Daoy (cell line): ENCODE measurements around the gene SERINC5. TPM values are rescaled to one million over a fixed set of nuclear protein-coding genes. Genes with fewer than 3 reads are reported as not detected.
A peak's percentile ranks its signal among the peaks of the same experiment; 100 is the strongest.
"Not testable (repeated sequence)": the region's sequence is repeated elsewhere in the genome, so short reads cannot be mapped to it uniquely, and the experiment has no call there.

Experiments used
- DNase-seq: peaks from one replicate; pipeline ENCODE4 v3.0.0-alpha.2; 2015; ENCODE audit warnings: low read depth
- total RNA-seq: library from RNA; depleted of rRNA; stranded (reverse); fragments of >200 nt; shearing (Covaris generic); gene quantifications from 2 replicates; pipeline ENCODE4 v1.2.3, GENCODE V29; 2014; rRNA removed

Gene SERINC5
- total RNA-seq: 3.9 and 5.7 TPM in 2 replicates

- peak; percentile 89 for DNase-seq
These were observed at the start of gene SERINC5 for GRCh38 chr5:80255811-80256712. Gene SERINC5 (minus strand): TSS chr5:80256048. CDS start chr5:80255922, 126 bp downstream.

GRCh38 chr5:80302636-80303035, 46.8 kb upstream of the SERINC5 start:
- no peak for DNase-seq

GRCh38 chr5:80301342-80301741, 45.5 kb upstream of the SERINC5 start:
- DNase-seq: not testable (repeated sequence)

GRCh38 chr5:80300796-80301195, 44.9 kb upstream of the SERINC5 start:
- not testable (repeated sequence) for DNase-seq

GRCh38 chr5:80300125-80300524, 44.3 kb upstream of the SERINC5 start:
- no peak for DNase-seq

GRCh38 chr5:80299601-80300000, 43.8 kb upstream of the SERINC5 start:
- no peak for DNase-seq

- DNase-seq: no peak
These were observed 40.3 kb upstream of the SERINC5 start for GRCh38 chr5:80296121-80296520.

- DNase-seq: no peak
These were observed 35.9 kb upstream of the SERINC5 start for GRCh38 chr5:80291761-80292160.

GRCh38 chr5:80289320-80289719, 33.5 kb upstream of the SERINC5 start:
- no peak for DNase-seq

- no peak for DNase-seq
These were observed 32.3 kb upstream of the SERINC5 start for GRCh38 chr5:80288177-80288576.

- DNase-seq: no peak
These were observed 28.9 kb upstream of the SERINC5 start for GRCh38 chr5:80284720-80285119.

- DNase-seq: no peak
These were observed 27.5 kb upstream of the SERINC5 start for GRCh38 chr5:80283360-80283759.

GRCh38 chr5:80282054-80282453, 26.2 kb upstream of the SERINC5 start:
- DNase-seq: no peak

- no peak for DNase-seq
These were observed 21.3 kb upstream of the SERINC5 start for GRCh38 chr5:80277191-80277590.

- no peak for DNase-seq
These were observed 20.3 kb upstream of the SERINC5 start for GRCh38 chr5:80276186-80276585.

- DNase-seq: no peak
These were observed 19.5 kb upstream of the SERINC5 start for GRCh38 chr5:80275347-80275746.

- peak; percentile 35 for DNase-seq
These were observed 14.7 kb upstream of the SERINC5 start for GRCh38 chr5:80270543-80270942.

- DNase-seq: no peak
These were observed 14.2 kb upstream of the SERINC5 start for GRCh38 chr5:80269991-80270438.

- no peak for DNase-seq
These were observed 13.1 kb upstream of the SERINC5 start for GRCh38 chr5:80268916-80269315.

- no peak for DNase-seq
These were observed 10.7 kb upstream of the SERINC5 start for GRCh38 chr5:80266566-80266965.

- no peak for DNase-seq
These were observed 4.6 kb upstream of the SERINC5 start for GRCh38 chr5:80260461-80260860.

- DNase-seq: no peak
These were observed 3.8 kb upstream of the SERINC5 start for GRCh38 chr5:80259511-80260203.

GRCh38 chr5:80255431-80255810, 427 bp downstream of the SERINC5 start:
- peak; percentile 74 for DNase-seq
